Fibroblast of lung (primary cell): ENCODE measurements around the gene C3orf33. TPM values are rescaled to one million over a fixed set of nuclear protein-coding genes. Genes with fewer than 3 reads are reported as not detected.
A peak's percentile ranks its signal among the peaks of the same experiment; 100 is the strongest.

Source experiments
- DNase-seq, 2 donors: peaks; one replicate each; pipeline versions ENCODE4 v3.0.0 to v3.0.0-alpha.2; 2010; ENCODE audit warnings: low read depth in 2 of 2
- H2AFZ ChIP-seq: 2 replicates; pipeline ENCODE4 v1.5.1; 2012; ENCODE audit warnings: low read length, control low read depth, inconsistent platforms
- H3K27ac ChIP-seq: 2 replicates; pipeline ENCODE4 v1.5.1; 2011; ENCODE audit warnings: low read length, control low read depth; ENCODE audit not compliant: insufficient read depth
- H3K27me3 ChIP-seq: 2 replicates; pipeline ENCODE4 v1.5.1; 2011; ENCODE audit warnings: mild to moderate bottlenecking, low read length; ENCODE audit not compliant: control insufficient read depth, insufficient read depth
- H3K36me3 ChIP-seq: 2 replicates; pipeline ENCODE4 v1.5.1; 2011; ENCODE audit warnings: low read length; ENCODE audit not compliant: control insufficient read depth, insufficient read depth
- H3K4me1 ChIP-seq: 2 replicates; pipeline ENCODE4 v1.5.1; 2011; ENCODE audit warnings: low read length; ENCODE audit not compliant: control insufficient read depth, insufficient read depth; ENCODE audit errors: extremely low read depth
- H3K4me2 ChIP-seq: 2 replicates; pipeline ENCODE4 v1.5.1; 2011; ENCODE audit warnings: low read length, control low read depth; ENCODE audit not compliant: insufficient read depth; ENCODE audit errors: extremely low read depth
- H3K4me3 ChIP-seq, 4 experiments: fragments of 200-600 bp in 1 of 4; sonication (generic) in 1 of 4; replicated peaks in 1 of 4; 2 replicates each; pipeline ENCODE4 v1.5.1; 2011 to 2016; ENCODE audit warnings: low read length in 4 of 4, low read depth in 3 of 4, mild to moderate bottlenecking in 3 of 4, control low read depth in 2 of 4, inconsistent platforms in 1 of 4, mixed read lengths in 1 of 4; ENCODE audit not compliant: insufficient read depth in 1 of 4; ENCODE audit errors: control extremely low read depth in 1 of 4
- H3K79me2 ChIP-seq: 2 replicates; pipeline ENCODE4 v1.5.1; 2012; ENCODE audit warnings: mild to moderate bottlenecking, low read length, inconsistent platforms; ENCODE audit not compliant: control insufficient read depth, insufficient read depth
- H3K9ac ChIP-seq: 2 replicates; pipeline ENCODE4 v1.5.1; 2011; ENCODE audit warnings: mild to moderate bottlenecking, low read length, control low read depth; ENCODE audit not compliant: insufficient read depth
- H3K9me3 ChIP-seq: 2 replicates; pipeline ENCODE4 v1.5.1; 2012; ENCODE audit warnings: low read depth, low read length; ENCODE audit not compliant: control insufficient read depth, insufficient read depth
- H4K20me1 ChIP-seq: 2 replicates; pipeline ENCODE4 v1.5.1; 2011; ENCODE audit warnings: low read length; ENCODE audit not compliant: control insufficient read depth, insufficient read depth; ENCODE audit errors: extremely low read depth
- CTCF ChIP-seq, 2 donors: IDR thresholded peaks in 1 of 2; conservative IDR thresholded peaks in 1 of 2; 1 replicate in 1 of 2; 2 replicates in 1 of 2; pipeline ENCODE4 v1.5.1; 2011 to 2012; ENCODE audit warnings: low read length in 2 of 2, control low read depth in 1 of 2, inconsistent platforms in 1 of 2, low read depth in 1 of 2, mild to moderate bottlenecking in 1 of 2
- EZH2 ChIP-seq: IDR thresholded peaks from 2 replicates; pipeline ENCODE4 v1.5.1; 2012; ENCODE audit warnings: low read length, control low read depth, mild to moderate bottlenecking; ENCODE audit errors: missing control alignments
- polyA plus RNA-seq, 2 donors: library from polyadenylated mRNA; depleted of rRNA in 1 of 2; stranded (reverse) in 1 of 2; unstranded in 1 of 2; fragments of >200 nt; gene quantifications; 2 replicates each; pipeline ENCODE4 v1.2.1, GENCODE V29; 2011 to 2012; ENCODE audit warnings: missing spikeins in 1 of 2
- total RNA-seq: library from RNA; depleted of rRNA; stranded (reverse); fragments of >200 nt; gene quantifications from 2 replicates; pipeline ENCODE4 v1.2.1, GENCODE V29; 2014

The C3orf33 gene
- total and polyA plus RNA-seq, 2 donors (not counting 1 experiment from before 2014, with no cell fraction given), result 3.3 to 3.6 TPM

GRCh38 chr3:155760653-155761052 is 45.4 kb downstream of the C3orf33 start:
- TF ChIP-seq EZH2 (no peak), CTCF (conservative IDR thresholded peaks at IDR 0.05 in 1 of 2, IDR thresholded peaks at IDR 0.05 in 1 of 2; ENCODE audit: low read depth in 1 of 2, low read length in 2 of 2) (no peak)
- DNase-seq, result no peak
- H3K79me2 ChIP-seq, result no peaks in the 10 kb centered on the region
- no peaks in the 10 kb centered on the region for H3K36me3 ChIP-seq
- H4K20me1 ChIP-seq, result no peaks in the 10 kb centered on the region
- H3K4me1 ChIP-seq, result no peaks in the 10 kb centered on the region
- no peak overlapping the region for H2AFZ ChIP-seq
- H3K27me3 ChIP-seq, result no peaks in the 10 kb centered on the region
- no peak overlapping the region for H3K9ac ChIP-seq
- no peaks in the 10 kb centered on the region for H3K9me3 ChIP-seq
- no peak overlapping the region for H3K4me3 ChIP-seq
- H3K4me2 ChIP-seq, result no peak overlapping the region
- H3K27ac ChIP-seq, result no peak overlapping the region

GRCh38 chr3:155757577-155757976 is 48.5 kb downstream of the C3orf33 start:
- no peak overlapping the region for H3K27ac ChIP-seq
- H3K36me3 ChIP-seq, result no peaks in the 10 kb centered on the region
- H3K4me1 ChIP-seq, result no peaks in the 10 kb centered on the region
- H3K9ac ChIP-seq, result no peak overlapping the region
- H3K27me3 ChIP-seq, result no peaks in the 10 kb centered on the region
- no peaks in the 10 kb centered on the region for H4K20me1 ChIP-seq
- H2AFZ ChIP-seq, result no peak overlapping the region
- H3K4me2 ChIP-seq, result no peak overlapping the region
- DNase-seq, result no peak
- no peaks in the 10 kb centered on the region for H3K9me3 ChIP-seq
- H3K4me3 ChIP-seq, result no peak overlapping the region
- no peak for TF ChIP-seq CTCF (conservative IDR thresholded peaks at IDR 0.05 in 1 of 2, IDR thresholded peaks at IDR 0.05 in 1 of 2; ENCODE audit: low read depth in 1 of 2, low read length in 2 of 2)
- no peak for TF ChIP-seq EZH2
- H3K79me2 ChIP-seq, result no peaks in the 10 kb centered on the region

- H3K9me3 ChIP-seq, result no peaks in the 10 kb centered on the region
- TF ChIP-seq EZH2 (no peak), CTCF (conservative IDR thresholded peaks at IDR 0.05 in 1 of 2, IDR thresholded peaks at IDR 0.05 in 1 of 2; ENCODE audit: low read depth in 1 of 2, low read length in 2 of 2) (peak; percentile 19 to 42)
- H3K4me1 ChIP-seq, result no peaks in the 10 kb centered on the region
- H3K4me2 ChIP-seq, result no peak overlapping the region
- no peaks in the 10 kb centered on the region for H3K27me3 ChIP-seq
- no peak overlapping the region for H2AFZ ChIP-seq
- no peak overlapping the region for H3K9ac ChIP-seq
- no peaks in the 10 kb centered on the region for H3K79me2 ChIP-seq
- H3K4me3 ChIP-seq, result no peak overlapping the region
- DNase-seq, result peak; percentile 25 to 57
- H3K27ac ChIP-seq, result no peak overlapping the region
- H4K20me1 ChIP-seq, result no peaks in the 10 kb centered on the region
- H3K36me3 ChIP-seq, result no peaks in the 10 kb centered on the region
Observed at GRCh38 chr3:155753038-155753639, 52.9 kb downstream of the C3orf33 start.
